IMR-90 (cell line): ENCODE results near the gene CABP4. TPM values are rescaled to one million over a fixed set of nuclear protein-coding genes. Genes with fewer than 3 reads are reported as not detected.

Source experiments
- ATAC-seq: fragments of 200-7000 bp; cut with Tn5 transposase; 2 replicates; pipeline ENCODE4 v1.9.1; 2020; ENCODE audit warnings: low read depth, mild to moderate bottlenecking, moderate library complexity
- BruUV-seq: library from RNA; stranded (reverse); fragments of 400-500 nt; replicated peaks from 2 replicates; lab custom pipeline; 2021; lab: Mats Ljungman, UMichigan
- CTCF ChIA-PET: fragments of 300-600 bp; formaldehyde crosslinking; extraction: SDS; loops from one replicate; lab custom pipeline; 2021; ENCODE audit warnings: antibody characterized with exemption; lab: Yijun Ruan, JAX
- POLR2A ChIA-PET: fragments of 300-600 bp; sonication (Branson Sonifier 250); formaldehyde crosslinking; loops from one replicate; lab custom pipeline; 2022; ENCODE audit warnings: antibody characterized with exemption; ENCODE audit not compliant: unreplicated experiment; lab: Charles Lee
- DNase-seq: peaks from one replicate; pipeline ENCODE4 v3.0.0; 2013
- H2AFZ ChIP-seq: replicated peaks from 2 replicates; pipeline ENCODE3; 2013; ENCODE audit warnings: low read length, mild to moderate bottlenecking; ENCODE audit not compliant: poor library complexity
- H2AK5ac ChIP-seq: 2 replicates; pipeline ENCODE4 v1.6.1; 2013; ENCODE audit warnings: low read depth, low read length, inconsistent platforms
- H2AK9ac ChIP-seq: replicated peaks from 2 replicates; pipeline ENCODE3; 2013; ENCODE audit warnings: mild to moderate bottlenecking, low read depth, low read length, moderate library complexity; ENCODE audit not compliant: poor library complexity
- H2BK120ac ChIP-seq: 2 replicates; pipeline ENCODE4 v1.6.1; 2013; ENCODE audit warnings: low read depth, low read length, inconsistent platforms
- H2BK15ac ChIP-seq: 3 replicates; pipeline ENCODE4 v1.6.1; 2013; ENCODE audit warnings: low read depth, low read length, inconsistent platforms
- H2BK20ac ChIP-seq: 2 replicates; pipeline ENCODE4 v1.6.1; 2013; ENCODE audit warnings: low read depth, mild to moderate bottlenecking, inconsistent platforms, low read length, moderate library complexity
- H2BK5ac ChIP-seq: 2 replicates; pipeline ENCODE4 v1.6.1; 2013; ENCODE audit warnings: mild to moderate bottlenecking, low read depth, low read length, inconsistent platforms; ENCODE audit not compliant: poor library complexity, severe bottlenecking
- H3K14ac ChIP-seq: replicated peaks from 2 replicates; pipeline ENCODE4 v1.6.1; 2013; ENCODE audit warnings: low read depth, low read length, inconsistent platforms
- H3K18ac ChIP-seq: 2 replicates; pipeline ENCODE4 v1.6.1; 2013; ENCODE audit warnings: low read depth, low read length, control low read depth
- H3K23ac ChIP-seq: 2 replicates; pipeline ENCODE4 v1.6.1; 2013; ENCODE audit warnings: low read depth, low read length, inconsistent platforms
- H3K27ac ChIP-seq: 2 replicates; pipeline ENCODE4 v1.5.1; 2013; ENCODE audit warnings: mild to moderate bottlenecking, control low read depth, low read length; ENCODE audit not compliant: insufficient read depth
- H3K27me3 ChIP-seq: 2 replicates; pipeline ENCODE4 v1.6.1; 2013; ENCODE audit warnings: low read length; ENCODE audit not compliant: control insufficient read depth, insufficient read depth
- H3K36me3 ChIP-seq: 2 replicates; pipeline ENCODE4 v1.6.1; 2013; ENCODE audit warnings: low read length, mixed read lengths; ENCODE audit not compliant: control insufficient read depth, insufficient read depth
- H3K4ac ChIP-seq: 2 replicates; pipeline ENCODE4 v1.6.1; 2013; ENCODE audit warnings: low read depth, low read length, inconsistent platforms
- H3K4me1 ChIP-seq: 2 replicates; pipeline ENCODE4 v1.6.1; 2013; ENCODE audit warnings: low read length, mixed read lengths; ENCODE audit not compliant: control insufficient read depth, insufficient read depth
- H3K4me2 ChIP-seq: 2 replicates; pipeline ENCODE4 v1.6.1; 2013; ENCODE audit warnings: low read depth, mild to moderate bottlenecking, control low read depth, low read length, moderate library complexity
- H3K4me3 ChIP-seq: 2 replicates; pipeline ENCODE4 v1.5.1; 2013; ENCODE audit warnings: low read depth, mild to moderate bottlenecking, control low read depth, low read length, moderate library complexity; ENCODE audit not compliant: insufficient read depth
- H3K56ac ChIP-seq: 2 replicates; pipeline ENCODE4 v1.6.1; 2013; ENCODE audit warnings: low read length, inconsistent platforms; ENCODE audit not compliant: insufficient read depth; ENCODE audit errors: extremely low read depth
- H3K79me1 ChIP-seq, 2 experiments: 2 replicates each; pipeline ENCODE4 v1.6.1; 2013; ENCODE audit warnings: low read length in 2 of 2, inconsistent platforms in 1 of 2, low read depth in 1 of 2
- H3K9ac ChIP-seq: 2 replicates; pipeline ENCODE4 v1.6.1; 2013; ENCODE audit warnings: low read depth, low read length, control low read depth
- H3K9me1 ChIP-seq: 2 replicates; pipeline ENCODE4 v1.6.1; 2013; ENCODE audit warnings: low read length, inconsistent platforms; ENCODE audit not compliant: insufficient read depth
- H3K9me3 ChIP-seq: 2 replicates; pipeline ENCODE4 v1.6.1; 2013; ENCODE audit warnings: low read length; ENCODE audit not compliant: control insufficient read depth, insufficient read depth
- H4K20me1 ChIP-seq: 2 replicates; pipeline ENCODE4 v1.6.1; 2013; ENCODE audit warnings: low read length, inconsistent platforms; ENCODE audit not compliant: insufficient read depth
- H4K5ac ChIP-seq: 2 replicates; pipeline ENCODE4 v1.6.1; 2013; ENCODE audit warnings: mild to moderate bottlenecking, low read depth, low read length, control low read depth
- H4K8ac ChIP-seq, 2 experiments: 2 replicates each; pipeline ENCODE4 v1.6.1; 2013; ENCODE audit warnings: low read depth in 2 of 2, low read length in 2 of 2, control low read depth in 1 of 2, inconsistent platforms in 1 of 2
- H4K91ac ChIP-seq: 2 replicates; pipeline ENCODE4 v1.6.1; 2013; ENCODE audit warnings: low read depth, low read length, inconsistent platforms; ENCODE audit not compliant: insufficient read depth
- BHLHE40 ChIP-seq: fragments of 150-350 bp; IDR thresholded peaks from 2 replicates; pipeline ENCODE4 v1.6.1; 2016; ENCODE audit warnings: mild to moderate bottlenecking, low read depth, low read length
- CEBPB ChIP-seq: IDR thresholded peaks from 2 replicates; pipeline ENCODE4 v1.6.1; 2012; ENCODE audit warnings: low read depth, low read length, improper control_type of control experiment
- CHD1 ChIP-seq: IDR thresholded peaks from 2 replicates; pipeline ENCODE4 v1.6.1; 2012; ENCODE audit warnings: low read depth, low read length, improper control_type of control experiment
- CTCF ChIP-seq: conservative IDR thresholded peaks from 2 replicates; pipeline ENCODE4 v1.5.1; 2012; ENCODE audit warnings: mild to moderate bottlenecking, low read depth, low read length, improper control_type of control experiment
- ELK1 ChIP-seq: fragments of 150-350 bp; IDR thresholded peaks from 2 replicates; pipeline ENCODE4 v1.6.1; 2016; ENCODE audit warnings: low read depth, mild to moderate bottlenecking, low read length, moderate library complexity, borderline replicate concordance
- FOS ChIP-seq: fragments of 150-350 bp; IDR thresholded peaks from 2 replicates; pipeline ENCODE4 v1.6.1; 2016; ENCODE audit warnings: low read depth, low read length
- MAFK ChIP-seq: IDR thresholded peaks from 2 replicates; pipeline ENCODE4 v1.6.1; 2012; ENCODE audit warnings: low read depth, low read length, improper control_type of control experiment
- MAZ ChIP-seq: IDR thresholded peaks from 2 replicates; pipeline ENCODE4 v1.6.1; 2012; ENCODE audit warnings: low read depth, mild to moderate bottlenecking, low read length, improper control_type of control experiment, moderate library complexity, borderline replicate concordance
- MXI1 ChIP-seq: IDR thresholded peaks from 2 replicates; pipeline ENCODE4 v1.6.1; 2012; ENCODE audit warnings: low read depth, mild to moderate bottlenecking, low read length, moderate library complexity, borderline replicate concordance
- POLR2A ChIP-seq: IDR thresholded peaks from 2 replicates; pipeline ENCODE4 v1.6.1; 2012; ENCODE audit warnings: mild to moderate bottlenecking, low read depth, low read length
- RCOR1 ChIP-seq: IDR thresholded peaks from 2 replicates; pipeline ENCODE4 v1.6.1; 2012; ENCODE audit warnings: mild to moderate bottlenecking, low read length, improper control_type of control experiment; ENCODE audit not compliant: insufficient replicate concordance
- RFX5 ChIP-seq: IDR thresholded peaks from 2 replicates; pipeline ENCODE4 v1.8.0; 2012; ENCODE audit warnings: low read depth, mild to moderate bottlenecking, low read length, moderate library complexity
- SMC3 ChIP-seq: fragments of 150-350 bp; IDR thresholded peaks from 2 replicates; pipeline ENCODE4 v1.6.1; 2016; ENCODE audit warnings: low read depth, mild to moderate bottlenecking, antibody characterized with exemption, low read length, moderate library complexity
- USF2 ChIP-seq: fragments of 150-350 bp; IDR thresholded peaks from 2 replicates; pipeline ENCODE4 v1.6.1; 2017; ENCODE audit warnings: mild to moderate bottlenecking, antibody characterized with exemption, low read length, low read depth
- WGBS, 2 experiments: methylation state at CpG; one replicate each; pipeline versions ENCODE4 v1.1.5 to v1.1.7; 2013; ENCODE audit warnings: missing lambda C conversion rate in 2 of 2; ENCODE audit not compliant: insufficient read length in 1 of 2; ENCODE audit errors: extremely low coverage in 2 of 2; 5-methylcytosine and 5-hydroxymethylcytosine counted together
- dilution Hi-C: fragments of 300-500 bp; cut with HindIII; formaldehyde crosslinking; loops from one replicate; pipeline ENCODE4 v1.14.3; 2018; ENCODE audit warnings: low sequenced_read_pairs; ENCODE audit not compliant: unreplicated experiment
- in situ Hi-C: fragments of 300-500 bp; cut with MboI; formaldehyde crosslinking; loops from 3 replicates; pipeline ENCODE4 v1.14.3; 2019; ENCODE audit warnings: low sequenced_read_pairs, inconsistent platforms, mixed read lengths
- intact Hi-C: fragments of 100-400 bp; cut with micrococcal nuclease; formaldehyde crosslinking; loops from 2 replicates; pipeline ENCODE4 v1.10.0; 2022
- polyA plus RNA-seq, 3 experiments: library from polyadenylated mRNA; depleted of rRNA; stranded (reverse); fragments of >200 nt; gene quantifications; 2 replicates each; pipeline ENCODE4 v1.2.3, GENCODE V29; 2012; ENCODE audit warnings: low replicate concordance in 1 of 3
- total RNA-seq: library from RNA; depleted of rRNA; stranded (reverse); fragments of >200 nt; gene quantifications from 2 replicates; pipeline ENCODE4 v1.2.3, GENCODE V29; 2012

CABP4 gene
- total and polyA plus RNA-seq, 2 of the 4 experiments (the other 2 are of a cell fraction), result not detected

- Histone ChIP-seq H3K14ac (no peak overlapping the region), H2BK15ac (no peak overlapping the region), H3K27me3 (peaks cover 6% of the 10 kb centered on the region), H3K27ac (no peak overlapping the region), H3K9me3 (no peaks in the 10 kb centered on the region), H2BK5ac (no peak overlapping the region), H2BK20ac (no peak overlapping the region), H3K9me1 (no peaks in the 10 kb centered on the region), H3K4ac (no peak overlapping the region), H3K4me2 (no peak overlapping the region), H3K23ac (no peak overlapping the region), H4K91ac (no peak overlapping the region), H2AFZ (no peak overlapping the region), H3K56ac (no peak overlapping the region), H4K8ac (no peak overlapping the region), H4K20me1 (no peaks in the 10 kb centered on the region), H3K4me3 (no peak overlapping the region), H3K79me1 (no peaks in the 10 kb centered on the region), H3K36me3 (no peaks in the 10 kb centered on the region), H3K4me1 (peaks cover 5% of the 10 kb centered on the region; the same call in 1 of the 2 replicates), H3K9ac (no peak overlapping the region), H2AK9ac (peak overlapping the region; percentile 76), H3K18ac (no peak overlapping the region), H2AK5ac (no peak overlapping the region), H2BK120ac (no peak overlapping the region), H4K5ac (no peak overlapping the region)
- no TSS peak for BruUV-seq
- dilution Hi-C loops (no loop called here), intact Hi-C loops (no loop called here), in situ Hi-C loops (no loop called here)
- CTCF ChIA-PET, result interaction anchor here (0.5 kb wide), 1 partner anchor 60 kb away, joined by 3 read pairs; no protein-coding TSS in a partner anchor
- DNase-seq (no peak), ATAC-seq (no peak)
- POLR2A ChIA-PET, result no interaction called here
- TF ChIP-seq POLR2A (no peak), RFX5 (no peak), SMC3 (no peak), ELK1 (no peak), MAZ (no peak), CHD1 (no peak), FOS (no peak), MAFK (no peak), RCOR1 (no peak), MXI1 (no peak), USF2 (no peak), BHLHE40 (no peak), CTCF (no peak), CEBPB (no peak)
- WGBS, 2 experiments, result 80% methylated on average over 10 of the region's 26 CpGs; no CpG with 5 or more reads in 1 of the 2 experiments
Measured at GRCh38 chr11:67418476-67419281, 36.5 kb upstream of the CABP4 start.
